SH-SY5Y (cell line): ENCODE data around the gene PSMF1.

ENCODE experiments used
- GATA2 ChIP-seq: IDR thresholded peaks from 2 replicates; pipeline ENCODE4 v1.6.1; 2011; ENCODE audit warnings: mild to moderate bottlenecking, low read depth, low read length
- GATA3 ChIP-seq: IDR thresholded peaks from 2 replicates; pipeline ENCODE4 v1.6.1; 2011; ENCODE audit warnings: low read depth, mild to moderate bottlenecking, low read length, moderate library complexity

The PSMF1 gene

DNA sequence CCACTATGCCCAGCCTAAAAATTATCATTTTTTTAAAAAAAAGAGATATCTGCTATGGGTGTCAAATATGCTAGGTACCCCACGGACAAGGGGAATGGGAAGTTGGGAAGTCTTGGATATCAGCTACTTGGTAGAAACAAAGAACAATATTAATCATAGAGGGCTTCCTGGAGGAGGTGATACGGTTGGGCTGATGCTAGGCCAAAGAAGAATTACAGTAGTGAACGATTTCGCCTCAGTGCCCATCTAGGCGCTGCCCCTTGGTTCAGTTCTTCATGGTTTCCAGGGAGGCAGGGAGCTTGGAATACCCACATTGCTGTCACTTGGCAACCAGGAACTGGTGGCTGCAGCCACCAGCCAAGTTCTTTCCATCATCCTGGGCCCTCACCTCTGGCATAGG lies 5.5 kb upstream of the PSMF1 start:
- no peak for TF ChIP-seq GATA3
- no peak for TF ChIP-seq GATA2

DNA sequence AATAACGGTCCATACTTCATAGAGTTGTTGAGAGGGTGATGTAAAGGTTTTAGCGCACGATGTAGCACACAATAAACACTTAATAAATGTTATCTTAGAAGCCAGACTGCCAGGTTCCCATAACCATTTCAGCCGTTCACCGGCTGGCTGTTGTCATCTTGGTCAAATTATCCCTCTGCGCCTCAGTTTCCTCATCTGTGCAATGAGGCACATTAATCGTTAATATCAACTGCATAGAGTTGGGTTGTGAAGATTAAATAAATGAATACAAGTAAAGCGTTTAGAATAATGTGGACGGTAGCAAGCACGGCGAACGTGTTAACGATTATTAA lies 432 bp upstream of the PSMF1 start:
- TF ChIP-seq GATA2 (no peak), GATA3 (no peak)

DNA sequence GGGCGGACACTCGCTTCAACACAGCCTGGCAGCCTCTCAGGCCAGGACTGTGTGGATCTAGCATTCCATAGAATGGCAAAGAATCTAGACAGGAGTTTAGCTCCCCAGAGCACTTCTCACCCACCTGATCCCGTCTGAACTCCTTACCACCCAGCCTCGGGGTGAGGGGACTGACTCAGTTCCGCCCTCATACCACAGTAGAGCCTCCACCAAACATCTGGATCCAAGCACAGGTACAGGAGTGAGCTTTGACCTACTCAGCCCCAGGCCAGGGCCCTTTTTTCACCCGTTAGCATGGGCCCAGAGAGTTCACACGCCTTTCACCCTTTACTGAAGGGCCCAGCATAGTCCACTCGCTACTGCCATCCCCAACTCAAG lies 715 bp downstream of the PSMF1 start:
- TF ChIP-seq GATA3 (no peak), GATA2 (no peak)

DNA sequence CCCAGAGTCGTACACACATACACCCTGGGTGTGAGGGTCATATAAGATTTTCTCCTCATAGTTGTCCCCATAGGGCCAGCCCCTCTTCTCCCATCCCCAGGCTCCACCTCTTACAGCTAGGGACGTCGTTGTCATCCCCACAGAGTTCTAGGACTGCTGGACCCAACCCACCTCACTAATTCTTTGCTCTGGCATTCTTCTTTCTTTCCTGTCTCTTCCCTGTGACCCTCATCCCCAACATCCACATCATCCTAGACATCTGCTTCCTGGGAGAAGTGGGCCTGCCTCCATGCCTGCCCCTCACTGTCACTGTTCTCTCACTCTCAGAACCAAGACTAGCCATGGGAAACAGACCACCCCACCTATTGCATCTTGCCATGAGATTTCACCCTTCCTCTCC lies 1.1 kb downstream of the PSMF1 start:
- TF ChIP-seq GATA3 (no peak), GATA2 (no peak)

DNA sequence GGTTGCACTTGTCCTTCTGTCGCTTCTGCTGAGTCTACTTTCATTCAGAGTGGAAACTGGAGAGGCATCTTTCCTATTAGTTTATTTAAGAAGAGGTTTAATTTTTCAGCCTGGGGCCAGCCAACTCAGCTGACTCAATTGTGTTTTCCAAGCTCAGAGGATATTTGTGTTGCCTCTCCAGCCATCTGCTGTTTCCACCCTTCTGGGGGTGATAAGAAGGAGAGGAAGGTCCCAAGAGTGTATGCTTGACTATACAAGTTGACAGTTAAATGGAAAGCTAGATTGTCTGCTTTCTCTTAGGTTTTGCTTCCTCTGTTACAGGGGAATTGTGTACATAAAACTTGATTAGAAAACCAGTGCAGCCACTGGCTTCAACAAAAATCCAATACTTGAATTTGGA lies 3.0 kb downstream of the PSMF1 start:
- TF ChIP-seq GATA3 (no peak), GATA2 (no peak)

DNA sequence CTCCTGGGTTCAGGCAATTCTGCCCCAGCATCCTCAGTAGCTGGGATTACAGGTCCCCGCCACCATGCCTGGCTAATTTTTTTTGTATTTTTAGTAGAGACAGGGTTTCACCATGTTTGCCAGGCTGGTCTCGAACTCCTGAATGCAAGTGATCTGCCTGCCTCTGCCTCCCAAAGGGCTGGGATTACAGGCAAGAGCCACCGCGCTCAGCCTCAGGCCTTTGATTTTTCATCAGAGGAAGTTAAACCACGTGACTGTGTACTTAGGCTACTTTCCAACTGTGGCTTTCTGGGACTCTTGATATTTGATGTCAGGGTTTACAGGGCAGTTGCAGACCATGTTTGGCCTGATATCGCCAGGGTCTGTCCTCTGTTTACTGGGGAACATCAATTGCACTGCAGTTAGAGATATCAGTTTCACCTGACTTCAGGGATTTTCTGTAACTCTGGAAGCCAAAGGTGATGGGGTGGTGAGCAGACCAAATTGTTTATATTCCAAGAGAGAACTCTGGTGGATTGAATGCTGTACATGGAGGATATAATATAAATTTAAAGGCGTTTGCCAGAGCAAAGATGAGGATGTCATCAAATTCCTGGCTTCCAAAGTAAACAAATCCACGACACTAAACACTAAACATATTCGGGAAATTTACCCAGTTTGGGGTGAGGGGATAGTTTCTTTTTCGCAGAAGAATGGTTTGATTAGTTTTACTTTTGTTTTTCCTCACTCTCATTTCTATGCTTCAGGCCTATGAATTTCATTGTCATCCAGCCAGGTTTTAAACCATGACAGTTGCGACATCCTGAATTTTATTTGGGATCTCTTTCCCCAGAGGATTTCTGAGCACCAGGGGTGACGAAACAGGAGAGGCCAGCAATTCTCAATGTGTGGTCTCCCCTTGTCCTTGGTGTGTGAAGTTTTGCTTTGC lies 4.2 kb downstream of the PSMF1 start:
- no peak for TF ChIP-seq GATA2
- no peak for TF ChIP-seq GATA3

DNA sequence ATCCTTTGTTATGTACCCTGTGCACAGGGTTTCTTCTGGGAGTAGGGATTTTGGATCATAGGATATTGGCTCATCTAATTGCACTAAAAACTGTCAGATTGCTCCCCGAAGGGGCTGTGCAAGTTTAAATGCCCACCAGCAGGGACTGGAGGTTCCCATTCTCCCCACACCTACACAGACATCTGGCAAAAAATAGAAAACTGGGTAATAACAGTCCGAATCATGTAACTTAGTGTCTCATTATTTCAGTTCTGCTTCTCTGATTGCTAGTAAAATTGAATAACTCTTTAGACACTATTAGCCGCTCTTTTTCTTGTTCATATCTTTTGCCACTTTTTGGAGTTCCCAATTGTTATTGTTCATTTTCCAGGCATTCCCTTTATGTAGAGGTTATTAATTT lies 5.3 kb downstream of the PSMF1 start:
- no peak for TF ChIP-seq GATA3

DNA sequence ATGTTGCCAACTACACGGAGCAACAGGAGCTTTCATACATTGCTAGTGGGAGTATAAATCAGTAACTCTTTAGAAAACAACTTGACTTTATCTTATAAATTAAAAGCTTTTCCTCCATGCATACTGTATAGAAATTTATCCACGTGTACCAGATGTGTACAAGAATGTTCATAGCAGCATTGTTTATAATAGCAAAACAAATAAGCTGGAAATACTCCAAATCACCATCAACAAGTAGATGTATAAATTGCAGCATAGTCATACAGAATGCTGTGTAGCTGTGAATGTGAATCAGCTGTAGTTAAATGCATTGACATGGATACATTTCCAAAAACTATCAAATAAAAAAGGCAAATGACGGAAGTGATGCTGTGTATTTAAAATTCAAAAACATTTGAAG lies 6.0 kb downstream of the PSMF1 start:
- TF ChIP-seq GATA3, result no peak
- TF ChIP-seq GATA2, result no peak

DNA sequence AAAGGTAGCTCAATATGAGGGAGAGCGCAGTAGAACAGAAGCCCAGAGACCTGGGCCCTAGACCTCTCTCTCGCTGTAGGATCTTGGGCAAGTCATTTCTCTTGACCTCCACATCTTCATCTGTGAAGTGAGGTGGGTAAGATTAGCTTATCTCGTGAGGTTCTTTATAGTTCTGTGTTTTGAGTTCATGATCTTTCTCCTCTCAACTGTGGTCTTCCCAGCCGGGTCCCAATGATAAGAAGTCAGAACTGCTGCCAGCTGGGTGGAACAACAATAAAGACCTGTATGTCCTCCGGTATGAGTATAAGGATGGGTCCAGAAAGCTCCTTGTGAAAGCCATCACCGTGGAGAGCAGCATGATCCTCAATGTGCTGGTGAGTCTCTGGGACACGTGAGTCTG lies 6.9 kb downstream of the PSMF1 start:
- TF ChIP-seq GATA2 (no peak), GATA3 (no peak)

DNA sequence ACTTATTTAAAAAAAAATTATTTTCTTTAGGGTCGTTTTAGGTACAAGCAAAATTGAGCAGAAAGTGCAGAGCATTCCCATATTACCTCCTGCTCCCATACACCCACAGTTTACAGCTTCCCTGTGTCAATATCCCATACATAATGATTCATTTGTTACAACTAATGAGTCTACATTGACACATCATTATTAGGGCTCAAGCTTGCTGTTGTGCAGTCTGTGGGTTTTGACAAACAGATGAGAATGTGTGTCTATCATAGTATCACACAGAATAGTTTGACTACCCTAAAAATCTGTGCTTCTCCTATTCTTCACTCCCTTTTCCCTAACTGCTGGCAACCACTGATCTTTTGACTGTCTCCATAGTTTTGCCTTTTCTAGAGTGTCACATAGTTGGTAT lies 9.4 kb downstream of the PSMF1 start:
- TF ChIP-seq GATA2, result no peak
- no peak for TF ChIP-seq GATA3

DNA sequence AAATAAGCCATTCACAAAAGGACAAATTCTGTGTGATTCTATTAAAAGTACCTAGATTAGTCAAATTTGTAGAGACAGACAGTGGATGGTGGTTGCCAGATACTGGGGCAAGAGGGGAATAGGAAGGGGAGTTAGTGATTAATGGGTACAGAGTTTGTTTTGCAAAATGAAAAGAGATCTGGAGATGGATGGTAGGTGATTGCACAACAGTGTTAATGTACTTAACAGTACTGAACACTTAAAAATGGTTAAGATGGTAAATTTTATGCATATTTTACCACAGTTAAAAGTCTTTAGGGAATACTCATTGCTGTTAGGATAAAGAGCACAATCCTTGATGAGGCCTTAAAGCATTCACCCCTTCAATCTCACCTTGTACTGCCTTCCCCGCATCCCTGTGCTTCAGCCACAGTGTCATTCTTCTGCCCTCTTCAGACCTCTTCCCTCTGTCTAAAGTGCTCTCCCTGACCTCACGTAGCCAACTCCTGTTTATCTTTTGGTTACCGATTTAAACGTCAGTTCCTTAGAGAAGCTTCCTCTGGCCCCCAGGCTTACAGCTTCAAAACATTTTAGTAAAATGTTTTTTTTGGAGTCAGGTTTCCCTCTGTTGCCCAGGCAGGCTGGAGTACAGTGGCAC lies 11.8 kb downstream of the PSMF1 start:
- no peak for TF ChIP-seq GATA2
- TF ChIP-seq GATA3, result no peak

DNA sequence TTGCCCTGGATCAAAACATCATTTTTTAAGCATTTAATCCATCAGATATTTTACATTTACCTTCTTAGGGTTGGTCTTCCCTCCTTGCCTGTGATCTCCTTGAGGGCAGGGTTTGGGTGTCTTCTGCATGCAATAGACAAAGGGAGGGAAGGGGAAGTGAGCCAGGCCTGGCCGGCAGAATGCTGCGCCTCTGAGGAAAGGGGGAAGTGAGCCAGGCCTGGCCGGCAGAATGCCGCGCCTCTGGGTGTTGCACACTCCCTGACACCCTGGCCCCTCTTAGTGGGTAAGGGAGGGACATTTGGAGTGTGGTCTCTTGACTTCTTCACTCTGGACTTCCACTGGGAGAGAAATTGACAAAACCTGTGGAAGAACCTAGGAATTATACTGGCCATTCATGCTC lies 12.4 kb downstream of the PSMF1 start:
- TF ChIP-seq GATA3 (no peak), GATA2 (no peak)

DNA sequence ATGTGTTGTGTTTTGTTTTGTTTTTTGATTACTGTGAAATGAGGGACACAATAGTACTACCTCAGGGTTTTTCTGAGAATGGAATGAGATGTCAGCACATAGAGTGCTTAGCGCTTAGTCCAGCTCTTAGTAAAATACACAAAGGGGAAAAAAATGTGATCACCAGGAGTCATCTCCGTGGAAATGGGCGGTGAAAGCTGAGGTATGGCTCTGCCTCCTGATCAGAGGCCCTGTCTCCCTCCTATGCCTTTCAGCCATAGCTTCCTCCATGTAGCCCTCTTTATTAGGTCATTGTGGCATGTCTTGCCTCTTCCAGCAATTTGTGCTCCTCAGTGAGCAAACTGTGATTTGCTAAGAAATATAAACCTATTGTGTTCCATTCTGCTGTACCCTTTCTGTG lies 13.0 kb downstream of the PSMF1 start:
- TF ChIP-seq GATA3, result no peak
- TF ChIP-seq GATA2, result no peak

DNA sequence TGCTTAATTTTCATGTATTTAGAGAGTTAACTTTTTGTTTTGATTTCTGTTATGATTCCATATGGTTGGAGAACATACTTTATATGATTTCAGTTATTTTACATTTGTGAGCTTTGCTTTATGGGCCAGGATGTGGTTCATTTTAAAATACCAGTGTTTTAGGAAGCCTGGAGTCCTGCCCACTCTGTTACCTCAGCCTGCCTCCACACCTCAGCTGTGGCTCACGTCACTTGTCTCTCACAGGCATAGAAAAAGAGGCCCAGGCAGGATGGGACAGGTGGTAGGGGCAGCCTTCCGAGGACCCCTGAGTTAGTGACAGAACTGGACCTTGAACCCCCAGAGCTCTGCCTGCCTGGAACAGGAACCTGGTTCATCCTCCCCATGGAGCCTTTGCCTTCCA lies 16.0 kb downstream of the PSMF1 start:
- no peak for TF ChIP-seq GATA3
- TF ChIP-seq GATA2, result no peak

DNA sequence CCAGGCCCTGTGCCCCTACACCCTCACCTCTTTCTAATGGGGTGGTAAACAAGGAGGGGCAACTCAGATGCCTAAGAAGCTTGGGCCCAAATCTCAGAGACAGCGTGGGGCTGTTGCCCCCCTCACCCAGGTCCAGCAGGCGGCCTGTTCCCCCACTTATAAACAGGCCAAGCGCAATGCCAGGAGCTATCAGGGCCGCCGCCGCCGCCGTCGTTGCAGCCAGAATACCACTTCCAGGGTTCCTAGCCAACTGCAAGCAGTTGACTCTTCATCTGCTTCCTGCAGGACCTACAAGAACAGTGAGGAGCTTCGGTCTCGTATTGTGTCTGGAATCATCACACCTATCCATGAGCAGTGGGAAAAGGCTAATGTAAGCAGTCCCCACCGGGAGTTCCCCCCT lies 16.4 kb downstream of the PSMF1 start:
- TF ChIP-seq GATA2, result no peak
